PC-9 (cell line): ENCODE data around the gene TBX15.

Experiments
- EZH2 ChIP-seq: fragments of 200-600 bp; sonication (generic); IDR thresholded peaks from 2 replicates; pipeline ENCODE4 v1.8.0; 2017; ENCODE audit warnings: antibody characterized with exemption, low read depth
- TF ChIP-seq, protein P1 (sequence below): fragments of 200-600 bp; sonication (generic); conservative IDR thresholded peaks from 2 replicates; pipeline ENCODE4 v1.6.1; 2017; ENCODE audit warnings: mixed run types, antibody characterized with exemption, mild to moderate bottlenecking, moderate library complexity

DNA sequence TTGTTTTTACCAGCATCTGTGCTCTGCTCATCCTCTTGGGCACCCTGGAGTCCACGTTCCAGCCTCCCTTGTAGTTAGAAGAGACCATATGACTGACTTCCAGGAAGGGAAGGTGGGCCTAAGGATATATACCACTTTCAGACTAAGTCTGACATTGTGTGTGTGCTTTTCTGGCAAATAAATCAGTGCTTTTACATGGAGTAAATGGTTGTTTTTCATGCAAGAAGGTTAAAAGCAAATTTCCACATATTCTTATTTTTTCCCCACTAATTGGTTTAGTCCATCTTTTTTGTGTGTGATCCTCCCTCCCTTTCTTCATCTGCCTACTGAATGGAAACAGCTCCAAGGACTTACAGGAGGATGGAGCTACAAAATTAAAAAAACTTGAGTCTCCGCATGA is 119.8 kb downstream of the TBX15 start:
- TF ChIP-seq, protein P1, sequence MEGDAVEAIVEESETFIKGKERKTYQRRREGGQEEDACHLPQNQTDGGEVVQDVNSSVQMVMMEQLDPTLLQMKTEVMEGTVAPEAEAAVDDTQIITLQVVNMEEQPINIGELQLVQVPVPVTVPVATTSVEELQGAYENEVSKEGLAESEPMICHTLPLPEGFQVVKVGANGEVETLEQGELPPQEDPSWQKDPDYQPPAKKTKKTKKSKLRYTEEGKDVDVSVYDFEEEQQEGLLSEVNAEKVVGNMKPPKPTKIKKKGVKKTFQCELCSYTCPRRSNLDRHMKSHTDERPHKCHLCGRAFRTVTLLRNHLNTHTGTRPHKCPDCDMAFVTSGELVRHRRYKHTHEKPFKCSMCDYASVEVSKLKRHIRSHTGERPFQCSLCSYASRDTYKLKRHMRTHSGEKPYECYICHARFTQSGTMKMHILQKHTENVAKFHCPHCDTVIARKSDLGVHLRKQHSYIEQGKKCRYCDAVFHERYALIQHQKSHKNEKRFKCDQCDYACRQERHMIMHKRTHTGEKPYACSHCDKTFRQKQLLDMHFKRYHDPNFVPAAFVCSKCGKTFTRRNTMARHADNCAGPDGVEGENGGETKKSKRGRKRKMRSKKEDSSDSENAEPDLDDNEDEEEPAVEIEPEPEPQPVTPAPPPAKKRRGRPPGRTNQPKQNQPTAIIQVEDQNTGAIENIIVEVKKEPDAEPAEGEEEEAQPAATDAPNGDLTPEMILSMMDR = no peak
- TF ChIP-seq EZH2 = no peak
